ENCODE data around the gene KSR1. TPM values are rescaled to one million over a fixed set of nuclear protein-coding genes. Genes with fewer than 3 reads are reported as not detected.

The KSR1 gene
- total and polyA plus RNA-seq, 10 of the 15 experiments (the other 5 are each of a cell fraction or from before 2014, with no cell fraction given) = 0.97 to 66.6 (median 22.9) TPM

GRCh38 chr17:27630607-27631410 is 174.6 kb downstream of the KSR1 start, which contains the start of gene LGALS9 (continued):
- no peak for TF ChIP-seq HDGF (IDR thresholded peaks at IDR 0.05)
- no peak for TF ChIP-seq MXI1 (IDR thresholded peaks at IDR 0.05; ENCODE audit: low read depth, low read length)
- no peak for TF ChIP-seq PRDM15 (CRISPR knock-in tag; IDR thresholded peaks at IDR 0.05)
- peak; percentile 54; the same call in 1 of the 2 replicates for TF ChIP-seq SPI1 (IDR thresholded peaks at IDR 0.05; ENCODE audit: borderline replicate concordance, insufficient read depth, low read depth, low read length)
- TF ChIP-seq CBX5 (IDR thresholded peaks at IDR 0.05; ENCODE audit: low read depth) = no peak
- peak; percentile 56 for TF ChIP-seq RUNX3 (IDR thresholded peaks at IDR 0.05; ENCODE audit: low read length)
- no peak for TF ChIP-seq WRNIP1 (IDR thresholded peaks at IDR 0.05; ENCODE audit: borderline replicate concordance, low read depth, low read length)
- no peak for TF ChIP-seq E2F8 (IDR thresholded peaks at IDR 0.05; ENCODE audit: low read depth, partially characterized antibody)
- TF ChIP-seq ZNF384 (IDR thresholded peaks at IDR 0.05; ENCODE audit: borderline replicate concordance, low read depth, low read length) = no peak
- TF ChIP-seq IKZF1 (conservative IDR thresholded peaks at IDR 0.05) = no peak
- no peak for TF ChIP-seq NFYB (IDR thresholded peaks at IDR 0.05; ENCODE audit: insufficient read depth, low read depth, low read length)
- peak; percentile 86 for TF ChIP-seq PKNOX1 (IDR thresholded peaks at IDR 0.05)
- no peak for TF ChIP-seq CBX3 (IDR thresholded peaks at IDR 0.05; ENCODE audit: borderline replicate concordance, low read depth)
- no peak for TF ChIP-seq ATF2 (IDR thresholded peaks at IDR 0.05; ENCODE audit: low read length)
- no peak for TF ChIP-seq ZBTB40 (IDR thresholded peaks at IDR 0.05; ENCODE audit: borderline replicate concordance)

All from GM12878 (cell line).